WTC11 (cell line): Measurements from ENCODE around the gene NFRKB.

Source experiments
- ATF2 ChIP-seq: sonication (generic); formaldehyde crosslinking; IDR thresholded peaks from 2 replicates; pipeline ENCODE4 v1.8.1; 2022; ENCODE audit warnings: low read depth, missing genetic modification reagents, borderline replicate concordance
- CTCF ChIP-seq: fragments of 200-600 bp; IDR thresholded peaks from 2 replicates; pipeline ENCODE4 v1.8.0; 2022; ENCODE audit warnings: antibody characterized with exemption
- ELF4 ChIP-seq: sonication (generic); formaldehyde crosslinking; IDR thresholded peaks from 2 replicates; pipeline ENCODE4 v1.8.1; 2022; ENCODE audit warnings: low read depth, mild to moderate bottlenecking, moderate library complexity, missing genetic modification reagents
- ERG ChIP-seq: fragments of 250-450 bp; sonication (Bioruptor Pico); IDR thresholded peaks from 2 replicates; pipeline ENCODE4 v1.8.0; 2021; ENCODE audit warnings: mild to moderate bottlenecking
- GABPB1 ChIP-seq: sonication (generic); formaldehyde crosslinking; IDR thresholded peaks from 2 replicates; pipeline ENCODE4 v1.8.1; 2023; ENCODE audit warnings: mild to moderate bottlenecking, missing genetic modification reagents
- KAT7 ChIP-seq: sonication (generic); formaldehyde crosslinking; IDR thresholded peaks from 2 replicates; pipeline ENCODE4 v1.8.1; 2023; ENCODE audit warnings: missing genetic modification reagents, mild to moderate bottlenecking, borderline replicate concordance
- MAX ChIP-seq: sonication (generic); formaldehyde crosslinking; IDR thresholded peaks from 2 replicates; pipeline ENCODE4 v1.8.0; 2022; ENCODE audit warnings: mild to moderate bottlenecking, missing genetic modification reagents
- MYBL2 ChIP-seq: sonication (generic); formaldehyde crosslinking; IDR thresholded peaks from 2 replicates; pipeline ENCODE4 v1.8.1; 2023; ENCODE audit warnings: mild to moderate bottlenecking, moderate library complexity, missing genetic modification reagents
- NR1H2 ChIP-seq: sonication (generic); formaldehyde crosslinking; IDR thresholded peaks from 2 replicates; pipeline ENCODE4 v1.9.0; 2021; ENCODE audit warnings: mild to moderate bottlenecking, moderate library complexity, missing genetic modification reagents
- USF2 ChIP-seq: sonication (generic); formaldehyde crosslinking; IDR thresholded peaks from 2 replicates; pipeline ENCODE4 v1.8.1; 2023; ENCODE audit warnings: mild to moderate bottlenecking, missing genetic modification reagents, moderate library complexity
- ZMAT4 ChIP-seq: fragments of 250-450 bp; sonication (Bioruptor Pico); IDR thresholded peaks from 2 replicates; pipeline ENCODE4 v1.9.0; 2021; ENCODE audit warnings: mild to moderate bottlenecking
- ZNF121 ChIP-seq: sonication (generic); formaldehyde crosslinking; IDR thresholded peaks from 2 replicates; pipeline ENCODE4 v1.8.0; 2023; ENCODE audit warnings: missing genetic modification reagents
- ZNF263 ChIP-seq: sonication (generic); formaldehyde crosslinking; IDR thresholded peaks from 2 replicates; pipeline ENCODE4 v1.8.1; 2022; ENCODE audit warnings: low read depth, mild to moderate bottlenecking, moderate library complexity, missing genetic modification reagents

GRCh38 chr11:129917231-129917630 is 21.9 kb upstream of the NFRKB start:
- TF ChIP-seq MYBL2 (CRISPR knock-in tag) (no peak), ERG (no peak), USF2 (no peak), GABPB1 (CRISPR knock-in tag) (no peak), KAT7 (no peak), ZNF121 (CRISPR knock-in tag) (no peak), CTCF (no peak), ELF4 (no peak), MAX (CRISPR knock-in tag) (no peak), ATF2 (CRISPR knock-in tag) (no peak), ZNF263 (no peak), ZMAT4 (no peak), NR1H2 (no peak)
